HG03457 (cell line): ENCODE data around the gene PLEKHG4B.
A peak's percentile ranks its signal among the peaks of the same experiment; 100 is the strongest.

Experiments
- ATAC-seq: cut with Tn5 transposase; IDR thresholded peaks from one replicate; pipeline ENCODE4 v1.9.1; 2021; ENCODE audit warnings: moderate number of reproducible peaks; ENCODE audit not compliant: unreplicated experiment

PLEKHG4B gene

DNA sequence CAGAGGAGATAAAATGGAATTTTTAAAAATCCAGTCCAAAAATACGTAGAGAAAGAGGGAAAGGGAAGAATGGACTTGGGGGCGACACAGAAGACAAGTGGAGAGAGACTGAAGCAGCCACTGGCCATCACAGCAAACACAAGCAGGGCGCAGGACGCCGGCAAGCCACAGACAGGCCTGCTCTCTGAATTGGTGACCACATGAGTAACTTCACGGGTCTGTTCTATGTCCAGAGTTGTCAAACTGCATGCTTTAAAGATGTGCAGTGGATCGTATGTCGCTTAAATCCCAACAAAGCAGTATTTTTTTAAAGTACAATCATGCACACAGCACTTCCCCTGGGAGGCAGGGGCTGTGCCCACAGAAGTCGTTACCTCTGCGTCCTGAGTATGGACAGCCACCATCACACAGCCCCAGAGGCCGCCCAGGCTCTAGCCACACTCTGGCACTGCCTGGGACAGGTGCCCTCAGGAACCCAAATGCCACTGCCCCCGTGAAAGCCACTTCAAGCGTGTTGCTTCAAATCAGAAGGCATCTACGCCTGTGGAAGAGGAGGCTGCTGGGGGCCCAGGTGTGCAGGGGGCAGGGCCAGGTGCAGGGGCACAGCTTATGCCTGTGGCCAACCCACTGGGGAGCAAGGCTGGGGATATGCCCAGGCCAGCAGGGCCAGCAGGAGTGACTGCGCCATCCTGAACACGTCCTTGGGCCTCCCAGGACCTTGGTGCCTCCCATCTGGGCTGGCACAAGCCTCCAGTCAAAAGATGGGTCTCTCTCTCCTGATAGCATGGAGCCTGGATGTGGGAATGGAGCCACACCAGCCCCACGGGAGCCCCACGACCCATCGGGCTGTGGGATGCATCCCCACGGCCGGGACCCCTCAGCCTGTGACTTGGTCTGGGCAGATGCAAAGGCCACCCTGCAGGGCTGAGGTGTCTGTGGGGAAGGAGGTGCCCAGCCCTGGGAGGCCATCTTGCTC, 93.4 kb downstream of the PLEKHG4B start:
- no peak for ATAC-seq

DNA sequence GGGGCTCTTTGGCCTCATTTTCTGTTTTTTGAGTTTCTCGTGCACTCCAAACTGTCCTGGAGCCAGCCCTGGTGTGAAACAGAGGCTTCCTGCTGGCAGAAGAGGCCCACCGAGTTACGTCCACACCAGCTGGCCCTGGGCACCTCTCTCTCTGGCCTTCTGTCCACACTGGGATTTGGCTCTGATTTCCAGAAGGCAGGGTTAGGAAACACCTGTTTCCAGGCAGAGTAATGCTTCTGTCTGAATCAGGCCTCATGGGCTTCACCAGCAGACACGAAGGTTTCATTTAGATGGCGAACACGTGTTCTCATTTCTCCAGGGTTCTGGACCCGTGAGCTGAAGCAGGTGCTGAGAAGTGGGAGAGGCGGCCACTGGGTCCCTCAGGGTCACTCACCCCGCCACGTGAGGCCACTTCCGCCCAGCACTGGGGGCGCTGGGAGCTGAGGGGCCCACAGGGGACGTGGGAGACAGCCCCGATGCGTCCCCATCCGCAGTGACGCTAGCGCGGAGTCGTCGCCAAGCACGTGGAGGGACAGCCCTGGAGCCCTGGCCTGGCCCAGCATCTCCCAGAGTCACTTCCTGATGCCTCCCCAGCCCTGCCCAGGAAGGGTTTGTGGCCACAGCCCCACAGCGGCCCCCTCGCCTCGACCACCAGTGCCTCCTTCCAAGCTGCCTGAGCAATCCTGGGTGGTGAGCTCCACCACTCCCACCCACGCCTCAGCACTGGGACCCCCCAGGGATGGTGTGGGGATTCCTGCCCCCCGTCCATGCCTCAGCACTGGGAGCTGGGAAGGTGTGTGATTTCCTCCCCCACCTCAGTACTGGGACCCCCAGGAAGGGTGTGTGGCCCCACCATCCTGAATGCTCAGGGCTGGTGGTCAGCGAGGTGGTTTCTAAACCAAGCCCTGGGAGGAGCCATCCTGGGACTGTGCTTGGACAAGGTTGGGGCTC, 94.4 kb downstream of the PLEKHG4B start:
- ATAC-seq, result no peak

DNA sequence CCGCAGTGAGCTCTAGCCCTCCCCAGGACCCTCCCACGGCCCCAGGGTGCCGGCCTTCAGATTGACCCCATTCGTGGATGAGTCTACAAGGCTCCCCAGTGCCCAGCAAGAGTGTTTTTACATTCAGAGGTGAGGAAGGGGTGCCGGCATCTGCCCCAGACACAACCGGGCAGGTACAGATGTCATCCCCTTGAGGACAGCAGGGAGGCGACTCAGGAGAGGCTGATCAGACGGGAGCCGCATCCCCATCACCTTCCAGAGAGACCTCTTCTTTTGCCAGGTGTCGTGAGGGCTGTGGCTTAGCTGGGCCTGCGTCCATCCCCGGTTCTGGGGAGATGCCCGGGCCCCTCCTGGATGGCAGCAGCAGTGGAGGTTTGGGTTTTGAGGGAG, 95.1 kb downstream of the PLEKHG4B start:
- no peak for ATAC-seq

DNA sequence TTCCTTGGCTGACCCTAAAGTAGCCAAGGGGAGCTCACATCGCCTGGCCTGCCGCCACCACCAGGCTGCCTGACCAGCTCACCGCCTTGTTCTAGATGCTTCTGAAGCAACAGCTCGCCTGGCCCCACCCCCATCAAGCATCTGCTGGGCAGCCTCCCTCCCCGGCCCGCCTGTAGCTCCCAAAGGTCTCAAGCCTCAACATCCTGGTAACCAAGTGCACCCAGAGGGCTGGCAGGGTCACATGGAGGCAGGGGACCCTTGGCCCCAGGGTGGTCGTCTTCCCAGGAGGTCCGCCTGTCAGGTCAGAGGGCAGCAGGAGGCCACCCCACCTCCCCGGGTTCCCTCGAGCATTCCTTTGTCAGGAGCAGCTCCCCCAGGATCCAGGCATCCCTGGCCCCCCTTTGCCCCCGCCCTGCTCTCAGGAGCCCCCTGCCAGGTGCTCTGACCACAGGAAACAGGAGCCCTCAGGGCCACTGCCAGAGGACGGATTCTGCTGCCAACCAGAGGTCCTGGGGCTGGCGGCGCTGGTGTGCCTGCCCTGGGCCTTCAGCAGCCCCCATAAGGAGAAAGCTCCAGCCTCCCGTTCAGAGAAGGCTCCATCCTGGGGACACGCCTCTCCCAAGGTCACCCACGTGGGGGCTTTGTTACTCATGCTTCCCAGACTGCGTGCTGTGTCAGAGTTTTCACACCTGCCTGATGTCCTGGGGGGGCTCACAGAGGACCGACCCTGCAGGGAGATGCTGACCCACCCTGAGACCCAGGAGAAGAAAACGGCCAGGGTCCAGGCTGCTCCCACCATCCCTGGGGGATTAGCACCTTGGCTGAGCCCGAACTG, 95.9 kb downstream of the PLEKHG4B start:
- ATAC-seq, result no peak

DNA sequence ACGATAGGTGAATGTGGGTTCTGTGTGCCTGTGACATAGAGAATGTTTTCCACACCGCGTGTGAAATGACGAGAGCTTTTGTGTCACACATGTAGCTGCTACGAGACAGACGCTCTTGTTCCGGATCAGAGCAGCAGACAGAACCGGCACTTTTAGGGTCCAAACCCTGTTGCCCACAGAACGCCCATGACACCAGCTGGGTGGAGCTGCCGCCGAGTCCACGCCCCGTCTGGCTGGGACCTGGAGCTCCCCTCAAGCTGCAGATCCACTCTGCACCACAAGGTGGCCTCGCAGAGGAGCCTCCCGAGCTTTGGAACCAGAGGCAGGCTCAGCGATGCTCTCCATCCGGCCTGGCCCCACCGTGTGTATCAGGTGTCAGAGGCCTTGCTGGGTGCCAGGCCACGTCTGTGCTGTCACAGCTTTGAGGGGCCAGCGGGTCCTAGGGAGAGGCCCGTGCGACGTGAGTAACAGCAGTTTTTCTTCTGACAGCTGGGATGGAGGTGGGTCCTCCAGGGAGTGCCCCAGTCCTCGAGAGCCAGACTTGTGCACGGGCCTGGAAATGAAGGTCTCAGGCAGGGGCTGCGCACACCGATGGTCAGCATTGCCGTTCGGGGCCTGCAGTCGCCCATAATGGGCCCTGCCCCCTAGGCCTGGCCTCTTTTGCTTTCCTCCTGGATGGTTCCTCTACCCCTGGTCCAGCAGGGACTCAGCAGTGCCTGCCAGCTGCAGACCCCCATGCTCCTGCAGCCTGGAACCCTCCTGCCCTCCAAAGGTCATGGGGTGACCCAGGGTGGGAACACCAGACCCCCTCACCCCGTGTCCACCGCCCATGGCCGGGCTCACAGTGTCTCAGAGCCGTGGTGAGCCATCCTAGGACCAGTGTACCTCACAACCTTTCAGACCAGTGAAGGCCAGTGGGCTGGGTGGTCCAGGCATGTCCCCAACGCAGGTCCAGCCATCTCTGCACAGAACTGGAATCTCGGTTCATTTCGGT, 96.8 kb downstream of the PLEKHG4B start:
- ATAC-seq, result peak; percentile 80

DNA sequence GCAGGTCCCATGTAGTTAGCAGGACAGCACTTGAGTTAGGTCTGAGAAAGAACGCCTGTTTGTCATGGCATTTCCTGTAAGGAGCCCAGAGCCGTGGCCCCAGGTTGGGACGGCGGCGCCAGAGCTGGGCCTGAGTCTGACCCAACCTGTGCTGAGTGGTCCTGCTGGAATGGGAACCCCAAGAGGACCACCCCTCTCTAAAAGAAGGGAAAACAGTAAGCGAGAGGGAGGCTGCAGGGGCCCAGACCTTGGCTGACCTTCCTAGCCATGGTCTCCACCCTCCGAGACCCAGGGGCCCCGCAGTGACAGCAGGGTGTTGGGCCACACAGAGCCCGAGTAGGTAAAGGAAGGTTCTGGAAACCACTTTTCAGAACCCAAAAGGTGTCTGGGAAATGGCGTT, 97.5 kb downstream of the PLEKHG4B start:
- ATAC-seq, result no peak

DNA sequence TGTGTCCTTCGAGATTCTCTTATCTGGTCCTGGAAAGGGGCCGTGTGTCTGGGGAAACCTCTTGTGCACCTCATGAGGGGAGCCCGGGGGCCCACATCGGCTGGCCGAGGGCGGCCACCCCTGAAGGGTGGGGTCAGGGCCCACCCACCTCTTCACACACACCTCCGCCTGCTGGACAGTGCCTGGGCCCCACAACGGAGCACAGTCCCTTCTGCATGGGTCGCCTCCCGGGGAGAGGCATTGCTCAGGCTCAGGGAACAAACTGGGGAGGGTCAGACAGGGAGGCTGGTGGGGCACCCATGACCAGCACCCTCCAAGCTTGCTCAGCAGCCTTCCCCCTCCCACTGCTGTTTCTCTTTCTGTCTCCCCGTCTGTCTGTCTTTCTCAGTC, 98.0 kb downstream of the PLEKHG4B start:
- no peak for ATAC-seq

DNA sequence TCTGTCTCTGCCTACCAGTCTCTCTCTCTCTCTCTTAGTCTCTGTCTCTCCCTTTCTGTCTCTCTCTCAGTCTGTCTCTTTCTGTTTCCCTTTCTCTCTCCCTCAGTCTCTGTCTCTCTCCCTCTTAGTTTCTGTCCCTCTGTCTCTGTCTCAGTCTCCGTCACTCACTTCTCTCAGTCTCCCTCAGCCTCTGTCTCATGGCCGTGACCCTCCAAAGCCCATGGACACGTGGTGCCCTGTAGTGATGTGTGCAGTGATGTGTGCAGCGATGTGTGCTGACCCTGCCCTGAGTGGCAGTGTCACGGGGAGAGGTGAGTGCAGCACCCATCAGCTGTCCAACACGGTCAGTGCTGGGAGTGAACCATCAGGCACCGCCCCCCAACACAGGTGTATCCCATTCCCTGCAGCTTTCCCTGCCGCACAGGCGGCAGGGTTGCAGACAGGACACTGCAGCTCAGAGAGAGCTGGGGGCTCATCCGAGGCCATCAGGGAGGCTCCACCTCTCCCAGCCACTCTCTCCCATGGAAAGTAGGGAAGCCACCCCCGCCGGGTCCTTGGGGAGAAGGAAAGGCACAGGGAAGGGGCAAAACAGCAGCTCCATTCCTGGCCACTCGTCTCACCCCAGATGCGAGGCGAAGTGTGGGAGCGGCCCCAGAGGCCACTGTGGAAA, 98.5 kb downstream of the PLEKHG4B start:
- ATAC-seq, result no peak

DNA sequence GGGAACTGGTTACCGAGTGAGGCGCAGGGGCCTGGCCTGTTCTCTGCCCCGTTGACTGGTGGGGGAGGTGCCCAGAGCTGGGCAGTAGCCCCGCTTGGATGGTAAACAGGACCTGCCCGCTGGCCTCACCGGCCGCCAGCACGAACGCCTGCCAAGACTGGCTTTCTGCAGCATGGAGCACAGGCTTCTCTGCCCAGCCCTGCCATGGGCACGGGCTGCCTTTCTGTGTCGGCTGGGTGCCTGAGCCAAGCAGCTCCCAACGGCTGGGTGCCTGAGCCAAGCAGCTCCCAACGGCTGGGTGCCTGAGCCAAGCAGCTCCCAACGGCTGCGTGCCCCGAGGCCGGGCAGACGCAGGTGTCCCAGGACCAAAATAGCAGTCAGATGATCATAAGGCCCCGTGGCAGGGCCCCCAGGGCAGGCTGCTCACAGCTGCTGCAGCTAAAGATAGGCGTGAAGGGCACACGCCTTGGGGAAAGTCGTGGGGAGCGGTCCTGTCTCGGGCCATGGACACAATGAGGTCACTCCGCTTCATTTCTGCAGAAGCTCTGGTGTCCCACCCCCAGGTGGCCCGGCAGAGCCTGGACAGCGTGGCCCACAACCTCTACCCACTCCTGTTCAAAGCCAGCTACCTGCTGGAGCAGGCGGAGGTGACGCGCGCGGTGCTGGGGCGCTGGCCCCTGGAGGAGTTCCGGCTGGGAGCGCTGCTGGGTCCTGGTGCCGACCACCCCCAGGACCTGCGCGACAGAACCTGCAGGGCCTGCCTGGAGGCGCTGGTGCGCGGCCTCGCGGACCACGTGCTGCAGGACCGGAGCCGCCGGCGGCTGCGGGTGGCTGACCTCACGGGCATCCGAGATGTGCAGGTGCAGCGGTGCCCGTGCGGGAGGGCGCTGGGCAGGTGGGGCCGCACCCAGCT, 99.3 kb downstream of the PLEKHG4B start, which contains the start of gene LRRC14B:
Gene LRRC14B, plus strand, starts transcription at position 460 of the 913 bp plus-strand sequence. Its CDS starts 44 bp downstream, at position 504.
- ATAC-seq, result no peak

DNA sequence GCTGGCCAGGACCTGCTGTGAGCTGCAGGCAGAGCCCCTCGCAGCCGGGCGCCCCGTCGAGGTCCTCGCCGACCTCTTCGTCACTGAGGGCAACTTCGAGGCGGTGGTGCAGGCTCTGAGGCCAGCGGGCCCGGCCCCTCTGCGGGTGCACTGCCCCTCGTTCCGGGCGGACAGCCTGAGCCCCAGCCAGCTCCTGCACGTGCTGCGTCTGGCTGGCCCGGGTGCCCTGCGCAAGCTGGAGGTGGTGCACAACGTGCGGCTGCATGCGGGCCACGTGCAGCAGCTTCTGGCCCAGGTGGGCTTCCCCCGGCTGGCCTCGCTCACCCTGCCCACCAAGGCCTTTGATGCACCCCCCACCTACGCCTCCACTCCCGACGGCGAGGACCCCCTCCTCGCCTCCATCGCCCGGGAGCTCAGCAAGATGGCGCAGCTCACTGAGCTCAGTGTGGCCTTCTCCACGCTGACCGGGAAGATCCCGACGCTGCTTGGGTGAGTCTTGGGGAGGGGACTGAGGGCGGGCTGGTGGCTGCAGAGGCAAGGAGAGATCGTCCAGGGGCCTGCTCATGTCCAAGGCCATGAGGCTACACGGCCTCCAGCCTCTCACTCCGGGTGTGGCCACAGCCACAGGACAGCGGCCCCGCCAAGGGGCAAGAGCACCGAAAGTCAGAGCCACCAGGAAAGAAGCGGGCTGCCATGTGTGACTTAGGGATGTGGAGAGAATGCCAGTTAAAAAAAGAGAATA, 100.2 kb downstream of the PLEKHG4B start:
- no peak for ATAC-seq

DNA sequence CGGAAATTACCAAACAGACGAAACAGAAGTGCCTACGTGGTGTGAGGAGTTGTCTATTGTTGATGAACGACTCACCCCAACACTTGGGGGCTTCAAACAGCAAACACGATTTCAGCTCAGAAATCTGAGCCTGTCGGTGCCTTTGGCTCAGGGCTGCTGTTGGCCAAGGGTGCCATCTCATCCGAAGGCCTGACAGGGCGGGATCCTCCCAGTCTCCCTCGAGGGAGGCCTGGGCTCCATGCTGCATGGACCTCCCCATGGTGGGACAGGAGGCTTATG, 100.7 kb downstream of the PLEKHG4B start:
- no peak for ATAC-seq

DNA sequence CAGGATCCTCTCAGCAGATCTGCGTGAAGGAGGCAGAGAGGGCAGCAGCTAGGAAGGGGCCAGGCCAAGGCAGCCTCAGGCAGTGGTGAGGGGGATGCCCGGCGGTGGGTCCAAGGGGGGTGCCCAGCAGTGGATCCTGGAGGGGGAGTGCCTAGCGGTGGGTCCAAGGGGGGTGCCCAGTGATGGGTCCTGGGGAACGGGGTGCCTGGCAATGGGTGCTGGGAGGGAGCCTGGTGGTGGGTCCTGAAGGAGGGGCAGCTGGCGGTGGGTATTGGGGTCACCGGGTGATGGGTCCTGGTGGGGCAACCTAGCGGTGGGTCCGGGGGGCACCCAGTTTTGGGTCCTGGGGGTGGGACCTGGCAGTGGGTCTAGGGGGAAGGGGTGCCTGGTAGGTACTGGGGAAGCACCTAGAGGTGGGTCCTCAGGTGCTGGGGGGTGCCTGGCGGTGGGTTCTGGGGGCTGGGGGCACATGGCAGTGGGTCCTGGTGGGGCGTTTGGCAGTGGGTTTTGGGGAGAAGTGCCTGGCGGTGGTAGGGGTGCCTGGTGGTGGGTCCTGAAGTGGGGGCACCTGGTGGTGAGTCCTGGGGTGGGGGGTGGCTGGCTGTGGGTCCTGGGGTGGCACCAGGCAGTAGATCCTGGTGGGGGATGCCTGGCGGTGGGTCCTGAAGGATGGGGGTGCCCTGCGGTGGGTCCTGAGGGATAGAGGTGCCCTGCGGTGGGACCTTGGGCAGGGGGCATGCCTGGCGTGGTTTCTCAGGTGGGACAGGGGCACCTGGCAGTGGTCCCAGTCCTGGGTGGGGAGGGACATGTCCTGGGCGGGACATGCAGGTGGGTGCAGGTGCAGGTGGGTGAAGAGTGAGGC, 101.2 kb downstream of the PLEKHG4B start:
- ATAC-seq, result no peak

DNA sequence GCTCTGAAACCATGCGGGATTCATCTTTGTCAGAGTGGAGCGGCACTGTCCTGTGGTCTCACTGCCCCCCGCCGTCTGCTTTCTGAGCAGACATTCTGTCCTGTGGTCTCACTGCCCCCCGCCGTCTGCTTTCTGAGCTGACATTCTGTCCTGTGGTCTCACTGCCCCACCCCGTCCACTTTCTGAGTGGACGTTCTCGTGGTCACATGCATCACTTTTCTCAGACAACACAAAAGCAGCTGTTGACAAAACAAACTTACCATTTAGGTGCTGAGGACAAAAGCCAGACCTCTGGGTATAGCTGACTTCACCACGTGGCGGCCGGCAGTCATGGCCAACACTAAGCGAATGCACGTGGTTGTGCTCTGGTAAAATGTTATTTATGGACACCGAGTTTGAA, 102.1 kb downstream of the PLEKHG4B start:
- no peak for ATAC-seq

DNA sequence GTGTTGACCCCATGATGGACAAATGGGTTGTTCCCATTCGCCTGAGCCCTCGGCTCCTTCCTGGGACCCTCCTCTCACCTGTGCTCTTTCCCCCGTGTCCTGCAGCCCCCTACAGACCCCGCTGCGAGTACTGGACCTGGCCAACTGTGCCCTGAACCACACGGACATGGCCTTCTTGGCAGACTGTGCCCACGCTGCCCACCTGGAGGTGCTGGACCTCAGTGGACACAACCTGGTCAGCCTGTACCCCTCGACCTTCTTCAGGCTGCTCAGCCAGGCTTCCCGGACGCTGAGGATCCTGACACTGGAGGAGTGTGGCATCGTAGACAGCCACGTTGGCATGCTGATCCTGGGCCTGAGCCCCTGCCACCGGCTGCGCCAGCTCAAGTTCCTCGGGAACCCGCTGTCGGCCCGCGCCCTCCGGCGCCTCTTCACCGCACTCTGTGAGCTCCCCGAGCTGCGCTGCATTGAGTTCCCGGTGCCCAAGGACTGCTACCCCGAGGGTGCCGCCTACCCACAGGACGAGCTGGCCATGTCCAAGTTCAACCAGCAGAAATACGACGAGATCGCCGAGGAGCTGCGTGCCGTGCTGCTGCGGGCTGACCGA, 102.7 kb downstream of the PLEKHG4B start:
- no peak for ATAC-seq

DNA sequence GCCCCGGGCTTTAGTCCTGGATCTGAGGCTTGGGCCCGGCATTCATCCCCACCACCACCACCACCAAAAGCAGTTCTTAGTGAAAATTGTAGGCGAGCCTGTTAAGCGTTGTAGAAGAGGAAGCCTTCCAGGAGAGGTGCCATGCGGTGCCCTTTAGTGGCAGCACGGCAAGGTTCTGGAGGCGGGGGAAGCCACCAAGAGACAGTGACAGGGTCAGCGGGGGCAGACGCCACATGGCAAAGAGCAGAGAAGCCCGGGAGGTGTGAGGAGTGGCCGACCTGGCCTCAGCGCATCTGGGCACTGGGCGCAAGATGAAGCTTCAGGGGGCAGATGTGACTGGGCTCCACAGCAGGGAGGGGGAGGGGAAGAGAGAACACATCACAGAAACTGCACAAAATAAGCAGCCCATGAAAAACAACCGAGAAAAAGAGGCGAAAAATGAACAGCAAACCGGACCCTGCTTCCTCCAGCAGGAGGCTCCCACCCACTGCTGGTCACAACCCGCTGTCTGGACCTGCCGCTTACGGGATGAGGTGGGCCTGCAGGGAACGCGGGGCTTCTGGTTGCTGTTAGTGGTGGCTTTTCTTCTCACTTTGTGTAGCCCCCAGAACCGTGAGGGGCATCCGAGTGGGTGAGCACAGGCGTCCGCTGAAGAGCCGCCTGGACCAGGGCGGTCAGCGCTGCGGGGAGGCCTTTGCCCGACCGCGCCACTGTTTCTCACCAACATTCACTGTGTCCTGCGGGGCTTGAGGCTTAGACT, 103.6 kb downstream of the PLEKHG4B start:
- ATAC-seq, result no peak
